NCI-H69 (cell line): Measurements from ENCODE around the gene DYNC1H1.

Source experiments
- DNase-seq: peaks from one replicate; lab custom pipeline; 2025; lab: John Stamatoyannopoulos, UW

The DYNC1H1 gene

GRCh38 chr14:101997429-101998336, 33.3 kb downstream of the DYNC1H1 start:
- no peak for DNase-seq

GRCh38 chr14:102000902-102001301, 36.5 kb downstream of the DYNC1H1 start:
- DNase-seq: no peak

DNA sequence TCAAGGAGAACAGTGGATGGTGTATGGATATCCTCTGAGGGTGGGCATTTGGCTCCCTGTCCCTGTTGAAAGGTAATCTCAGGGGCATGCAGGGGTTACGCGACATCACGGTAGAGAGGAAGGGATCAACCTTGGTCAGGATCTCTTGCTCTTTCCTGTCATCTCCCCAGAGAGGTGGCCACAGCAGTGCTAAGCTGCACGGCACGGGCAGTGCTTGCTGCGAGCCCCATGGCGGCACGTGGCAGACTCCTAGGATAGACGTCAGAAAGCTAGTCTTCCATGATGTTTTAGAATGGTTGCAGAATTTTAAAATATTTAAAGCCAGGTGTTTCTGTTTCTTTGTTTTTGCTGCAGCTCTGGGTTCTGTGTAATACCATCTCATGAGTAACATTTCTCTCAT, 41.0 kb downstream of the DYNC1H1 start:
- no peak for DNase-seq

- peak; percentile 41 for DNase-seq
These were observed 43.6 kb downstream of the DYNC1H1 start for GRCh38 chr14:102007916-102008418.

DNA sequence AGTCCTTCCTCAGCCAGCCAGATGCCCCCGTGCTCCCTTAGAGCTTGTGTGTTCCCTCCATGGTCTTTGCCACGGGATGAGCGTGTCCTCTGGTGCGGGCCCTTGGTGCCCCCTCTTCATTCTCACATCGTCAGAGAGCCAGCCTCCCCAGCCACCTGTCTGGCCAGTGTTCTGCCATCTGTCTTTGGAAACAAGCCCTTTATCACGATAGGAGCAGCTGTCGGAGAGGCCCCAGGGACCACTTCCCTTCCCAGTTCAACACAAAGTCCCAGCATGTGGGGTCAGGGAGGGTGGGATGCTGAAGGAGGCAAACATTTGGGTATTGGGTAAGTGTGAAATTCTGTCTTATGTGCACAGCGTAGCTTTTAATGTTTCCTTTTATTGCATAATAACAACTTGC, 44.5 kb downstream of the DYNC1H1 start:
- DNase-seq: peak; percentile 49

DNA sequence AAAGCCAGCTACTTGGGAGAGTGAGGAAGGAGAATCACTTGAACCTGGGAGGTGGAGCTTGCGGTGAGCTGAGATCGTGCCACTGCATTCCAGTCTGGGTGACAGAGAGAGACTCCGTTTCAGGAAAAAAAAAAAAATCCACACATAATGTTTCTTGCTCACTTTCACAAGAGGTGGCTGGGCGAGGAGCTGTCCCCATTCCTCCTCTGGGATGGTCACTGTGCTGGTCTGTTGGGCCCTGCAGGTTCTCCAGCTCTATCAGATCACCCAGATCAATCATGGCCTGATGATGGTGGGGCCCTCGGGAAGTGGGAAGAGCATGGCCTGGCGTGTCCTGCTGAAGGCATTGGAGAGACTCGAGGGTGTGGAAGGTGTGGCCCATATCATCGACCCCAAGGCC, 47.3 kb downstream of the DYNC1H1 start:
- DNase-seq: no peak

GRCh38 chr14:102012336-102012735, 48.0 kb downstream of the DYNC1H1 start:
- DNase-seq: no peak

GRCh38 chr14:102013669-102014200, 49.4 kb downstream of the DYNC1H1 start:
- no peak for DNase-seq

DNA sequence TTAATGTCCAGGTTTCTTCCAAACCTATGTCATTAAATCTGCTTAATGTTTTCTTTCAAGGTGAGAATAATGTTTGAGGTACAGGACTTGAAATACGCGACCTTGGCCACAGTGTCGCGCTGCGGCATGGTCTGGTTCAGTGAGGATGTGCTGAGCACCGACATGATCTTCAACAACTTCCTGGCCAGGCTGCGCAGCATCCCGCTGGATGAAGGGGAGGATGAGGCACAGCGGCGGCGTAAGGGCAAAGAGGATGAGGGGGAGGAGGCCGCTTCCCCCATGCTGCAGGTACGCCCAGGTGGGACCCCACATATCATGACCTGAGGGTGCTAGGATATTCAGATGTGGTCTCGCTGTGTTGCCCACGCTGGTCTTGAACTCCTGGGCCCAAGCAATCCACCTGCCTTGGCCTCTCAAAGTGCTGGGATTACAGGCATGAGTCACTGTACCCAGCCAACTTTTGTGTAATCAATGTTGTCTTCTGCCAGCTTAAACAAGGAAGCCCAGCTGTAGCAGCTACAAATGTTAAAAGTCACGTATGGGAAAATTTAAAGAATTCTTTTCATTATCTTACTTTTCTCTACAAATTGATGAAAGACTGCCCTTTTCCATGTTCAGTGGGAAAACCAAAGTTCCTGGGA, 50.8 kb downstream of the DYNC1H1 start:
- no peak for DNase-seq

DNA sequence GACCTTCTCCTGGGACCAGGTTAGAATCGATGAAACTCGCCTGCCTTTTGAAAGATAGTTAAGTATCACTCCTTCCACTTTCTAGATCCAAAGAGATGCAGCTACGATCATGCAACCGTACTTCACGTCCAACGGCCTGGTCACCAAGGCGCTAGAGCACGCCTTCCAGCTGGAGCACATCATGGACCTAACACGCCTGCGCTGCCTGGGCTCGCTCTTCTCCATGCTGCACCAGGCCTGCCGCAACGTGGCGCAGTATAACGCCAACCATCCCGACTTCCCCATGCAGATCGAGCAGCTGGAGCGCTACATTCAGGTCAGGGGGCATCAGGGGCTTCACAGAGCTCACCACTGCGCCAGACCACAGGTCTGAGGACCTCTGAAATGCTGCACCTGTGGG, 51.4 kb downstream of the DYNC1H1 start:
- DNase-seq: no peak

DNA sequence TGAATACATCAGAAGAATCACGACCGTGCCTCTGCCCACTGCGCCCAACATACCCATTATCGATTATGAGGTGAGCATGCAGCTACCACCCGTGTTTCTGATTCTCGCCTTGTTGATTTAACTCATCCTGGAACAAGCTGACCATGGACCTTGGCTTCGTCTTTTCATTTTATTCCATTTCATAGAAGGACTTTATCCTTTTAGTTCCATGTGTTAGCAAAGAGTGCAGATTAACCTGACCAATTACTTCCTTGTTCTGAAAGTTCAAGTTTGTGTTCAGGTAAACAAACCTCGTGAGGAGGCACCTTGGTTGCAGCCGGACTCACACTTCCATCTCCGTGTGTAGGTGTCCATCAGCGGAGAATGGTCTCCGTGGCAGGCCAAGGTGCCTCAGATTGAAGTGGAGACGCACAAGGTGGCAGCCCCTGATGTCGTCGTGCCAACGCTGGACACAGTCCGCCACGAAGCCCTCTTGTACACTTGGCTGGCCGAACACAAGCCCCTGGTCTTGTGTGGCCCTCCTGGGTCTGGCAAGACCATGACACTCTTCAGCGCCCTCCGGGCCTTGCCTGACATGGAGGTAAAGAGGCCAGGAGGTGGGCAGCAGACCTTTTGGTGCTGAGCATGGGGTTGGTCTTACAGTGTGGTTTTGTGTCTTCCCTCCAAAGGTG, 52.2 kb downstream of the DYNC1H1 start:
- no peak for DNase-seq

GRCh38 chr14:102018251-102018650, 53.9 kb downstream of the DYNC1H1 start:
- no peak for DNase-seq

DNA sequence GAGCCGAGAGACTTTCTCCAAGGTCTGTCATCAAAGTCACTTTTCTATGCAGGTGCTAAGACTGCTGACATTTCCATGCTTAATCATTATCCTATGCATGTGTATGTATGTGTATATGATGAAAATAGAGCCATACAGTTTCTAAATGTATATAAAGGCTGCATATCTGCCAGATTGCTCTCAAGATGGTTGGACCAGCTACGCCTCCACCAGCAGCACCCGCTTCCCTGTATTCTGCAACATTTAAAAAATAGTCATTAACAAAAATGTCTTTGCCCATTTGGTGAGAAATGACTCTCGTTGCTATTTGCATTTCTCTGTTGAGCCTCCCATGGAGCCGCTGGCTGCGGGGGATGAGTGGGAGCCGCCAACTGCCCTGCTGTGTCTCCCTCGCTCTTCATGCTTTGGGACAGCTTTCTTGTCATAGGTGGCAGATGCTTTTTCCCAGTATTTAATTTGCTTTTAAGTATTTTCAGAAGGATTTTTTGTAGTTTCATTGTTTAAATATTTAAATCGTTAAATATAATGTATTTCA, 54.7 kb downstream of the DYNC1H1 start:
- DNase-seq: no peak

DNA sequence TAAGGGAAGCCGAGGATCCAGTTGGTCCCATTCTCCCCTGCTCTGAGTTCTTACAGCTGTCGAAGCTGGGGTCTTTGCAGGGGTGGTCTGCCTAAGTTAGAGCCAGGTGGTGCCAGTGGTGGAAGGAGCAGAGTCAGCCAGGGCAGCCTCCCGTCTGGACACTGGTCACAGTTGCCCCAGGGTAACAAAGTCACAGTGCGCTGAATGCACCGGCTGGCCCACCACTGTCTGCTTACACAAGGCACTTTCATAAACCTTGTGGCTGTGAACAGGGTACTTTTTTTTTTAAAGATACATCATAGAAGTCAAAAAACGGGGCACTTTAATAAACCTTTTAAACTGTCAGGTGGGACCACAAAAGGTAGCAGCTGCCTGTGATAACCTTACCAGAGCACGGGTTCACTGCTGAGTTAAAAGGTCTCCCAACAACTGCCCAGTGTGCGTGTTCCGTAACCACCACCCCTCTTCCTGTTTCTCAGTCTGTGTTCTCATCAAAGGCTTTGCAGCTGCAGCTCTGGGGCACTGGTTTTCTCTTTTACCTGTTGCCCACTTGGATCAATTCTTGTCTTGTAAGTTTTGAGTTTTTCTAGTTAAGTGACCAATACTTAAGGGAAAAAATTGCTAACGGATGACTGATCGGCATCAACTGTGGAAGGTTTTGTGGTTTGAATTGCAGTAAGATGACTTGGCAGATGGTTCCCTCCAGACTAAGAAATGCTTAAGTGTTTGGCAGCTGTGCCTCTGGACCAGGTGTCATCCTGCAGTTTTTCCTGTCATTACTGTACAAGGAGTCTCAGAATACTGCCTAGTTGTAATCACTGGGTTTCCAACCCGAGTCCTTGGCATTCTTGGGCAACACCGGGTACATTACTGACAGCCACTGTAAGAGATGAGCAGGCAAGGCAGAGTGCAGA, 55.9 kb downstream of the DYNC1H1 start:
- DNase-seq: no peak

DNA sequence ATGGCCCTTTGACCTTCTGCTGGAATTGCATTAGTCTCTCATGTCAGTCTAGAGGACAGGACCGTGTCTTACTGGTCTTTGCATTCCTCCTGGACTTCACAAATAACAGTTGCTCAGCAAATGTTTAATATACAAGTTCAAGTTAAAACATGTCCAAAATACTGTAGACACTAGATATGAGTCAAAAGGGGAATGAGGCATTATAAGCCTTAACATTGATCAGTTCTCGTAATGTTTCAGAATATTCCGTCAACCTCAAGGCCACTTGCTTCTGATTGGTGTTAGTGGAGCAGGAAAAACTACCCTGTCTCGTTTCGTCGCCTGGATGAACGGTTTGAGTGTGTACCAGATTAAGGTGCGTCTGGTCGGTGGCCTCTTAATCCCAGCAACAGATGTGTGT, 62.6 kb downstream of the DYNC1H1 start:
- DNase-seq: no peak

GRCh38 chr14:102027951-102028350, 63.6 kb downstream of the DYNC1H1 start:
- no peak for DNase-seq

GRCh38 chr14:102028733-102029132, 64.4 kb downstream of the DYNC1H1 start:
- no peak for DNase-seq

DNA sequence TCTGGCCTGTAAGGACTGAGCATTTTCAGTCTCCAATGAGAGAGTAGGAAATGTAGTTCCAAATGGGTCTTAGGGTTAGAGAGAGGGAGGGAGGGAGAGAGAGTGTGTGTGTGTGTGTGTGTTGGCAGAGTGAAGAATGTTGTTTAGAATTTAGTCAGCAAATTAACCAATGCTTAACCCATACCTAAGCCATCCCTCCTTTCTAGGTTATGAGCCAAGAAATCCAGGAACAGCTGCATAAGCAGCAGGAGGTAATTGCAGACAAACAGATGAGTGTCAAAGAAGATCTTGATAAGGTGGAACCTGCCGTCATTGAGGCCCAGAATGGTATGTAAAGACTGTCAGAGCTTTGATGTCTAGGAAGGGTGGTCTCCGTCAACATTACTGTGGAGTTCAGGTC, 65.6 kb downstream of the DYNC1H1 start:
- DNase-seq: peak; percentile 71

- no peak for DNase-seq
These were observed 68.9 kb downstream of the DYNC1H1 start for GRCh38 chr14:102033241-102033640.

GRCh38 chr14:102034301-102034700, 69.9 kb downstream of the DYNC1H1 start:
- DNase-seq: no peak

DNA sequence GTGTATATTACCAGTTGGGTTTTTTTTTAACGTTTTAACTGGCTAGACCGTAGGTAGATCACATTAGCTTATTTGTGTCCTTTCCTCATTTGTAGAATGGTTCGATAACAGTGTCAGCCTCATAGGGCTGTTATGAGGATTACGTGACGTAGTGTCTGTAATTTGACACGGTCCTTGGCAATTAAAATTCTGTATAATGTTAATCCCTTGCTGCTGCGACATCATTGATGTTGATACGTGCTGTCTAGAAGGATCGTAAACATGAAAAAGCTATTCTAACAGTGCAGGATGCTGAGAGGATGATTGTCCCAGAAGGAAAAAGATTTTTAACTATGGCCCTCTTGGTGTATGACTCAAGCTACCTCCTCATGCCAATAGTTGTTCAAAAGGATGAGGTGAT, 71.5 kb downstream of the DYNC1H1 start:
- DNase-seq: no peak
